ENCODE results near the gene RAPGEF4. TPM values are rescaled to one million over a fixed set of nuclear protein-coding genes. Genes with fewer than 3 reads are reported as not detected.

The RAPGEF4 gene
- total RNA-seq, 4 donors from 2014 or later, result 3.7 to 8.9 (median 5.2) TPM

DNA sequence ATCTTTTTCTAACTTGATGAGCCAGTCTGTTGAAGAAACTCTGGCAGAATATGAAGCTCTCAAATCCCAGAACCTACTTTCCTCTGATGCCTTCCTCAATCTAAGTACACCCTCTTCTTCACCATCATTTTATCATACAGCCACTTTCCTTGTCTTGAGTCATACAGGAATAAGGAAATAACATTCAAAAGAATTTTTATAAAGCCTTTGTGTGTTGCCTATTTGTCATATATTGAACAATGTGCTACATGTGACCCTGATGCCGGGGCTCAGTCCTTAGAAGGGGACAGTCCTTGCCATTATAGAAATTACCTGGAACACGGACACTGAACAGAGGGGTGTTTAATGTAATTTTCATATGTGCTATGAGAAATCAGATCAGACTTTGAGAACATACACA lies 27.4 kb downstream of the RAPGEF4 start:
- WGBS, result 82% methylated on average over 2 of the region's 2 CpGs
- no peaks in the 10 kb centered on the region for H3K4me1 ChIP-seq
- H3K27ac ChIP-seq (replicated peaks in 1 of 4), result no peak overlapping the region
- TF ChIP-seq POLR2A (IDR thresholded peaks at IDR 0.05; ENCODE audit: low read depth) (no peak), EP300 (IDR thresholded peaks at IDR 0.05) (no peak)
- TF ChIP-seq, protein P1, sequence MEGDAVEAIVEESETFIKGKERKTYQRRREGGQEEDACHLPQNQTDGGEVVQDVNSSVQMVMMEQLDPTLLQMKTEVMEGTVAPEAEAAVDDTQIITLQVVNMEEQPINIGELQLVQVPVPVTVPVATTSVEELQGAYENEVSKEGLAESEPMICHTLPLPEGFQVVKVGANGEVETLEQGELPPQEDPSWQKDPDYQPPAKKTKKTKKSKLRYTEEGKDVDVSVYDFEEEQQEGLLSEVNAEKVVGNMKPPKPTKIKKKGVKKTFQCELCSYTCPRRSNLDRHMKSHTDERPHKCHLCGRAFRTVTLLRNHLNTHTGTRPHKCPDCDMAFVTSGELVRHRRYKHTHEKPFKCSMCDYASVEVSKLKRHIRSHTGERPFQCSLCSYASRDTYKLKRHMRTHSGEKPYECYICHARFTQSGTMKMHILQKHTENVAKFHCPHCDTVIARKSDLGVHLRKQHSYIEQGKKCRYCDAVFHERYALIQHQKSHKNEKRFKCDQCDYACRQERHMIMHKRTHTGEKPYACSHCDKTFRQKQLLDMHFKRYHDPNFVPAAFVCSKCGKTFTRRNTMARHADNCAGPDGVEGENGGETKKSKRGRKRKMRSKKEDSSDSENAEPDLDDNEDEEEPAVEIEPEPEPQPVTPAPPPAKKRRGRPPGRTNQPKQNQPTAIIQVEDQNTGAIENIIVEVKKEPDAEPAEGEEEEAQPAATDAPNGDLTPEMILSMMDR (IDR thresholded peaks at IDR 0.05), result no peak
- intact Hi-C loops (cut with DNase I), result no loop called here
- no peak for DNase-seq (ENCODE audit: extremely low spot score)
- H3K36me3 ChIP-seq, result no peaks in the 10 kb centered on the region
- no peak overlapping the region for H3K4me3 ChIP-seq
- no peaks in the 10 kb centered on the region for H3K27me3 ChIP-seq
- peaks cover 0 to 28% (median 13%) of the 10 kb centered on the region in 4 donors for H3K9me3 ChIP-seq

DNA sequence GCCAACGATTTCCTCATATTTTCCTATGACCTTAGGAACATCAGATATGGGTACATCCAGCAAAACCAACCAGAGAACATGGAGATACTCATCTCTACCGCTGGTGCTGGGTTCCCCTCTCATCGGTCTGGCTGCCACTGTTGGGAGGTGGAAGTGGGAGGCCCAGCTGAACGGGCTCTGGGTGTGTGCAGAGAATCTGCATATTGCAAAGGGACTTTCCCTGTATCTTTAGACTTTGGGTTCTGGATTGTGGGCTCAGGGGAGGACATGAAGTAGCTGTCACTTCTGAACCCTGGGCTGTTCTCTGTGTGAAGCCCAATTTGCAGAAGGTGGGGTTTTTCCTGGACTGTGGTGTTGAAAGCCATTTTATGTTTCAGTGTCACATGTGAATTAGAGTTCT lies 30.0 kb downstream of the RAPGEF4 start:
- no peak overlapping the region for H3K4me3 ChIP-seq
- WGBS, result 70% methylated on average over 4 of the region's 4 CpGs
- H3K36me3 ChIP-seq, result no peaks in the 10 kb centered on the region
- TF ChIP-seq POLR2AphosphoS5 (IDR thresholded peaks at IDR 0.05), result no peak
- TF ChIP-seq EP300 (IDR thresholded peaks at IDR 0.05), result no peak
- TF ChIP-seq POLR2A (IDR thresholded peaks at IDR 0.05; ENCODE audit: low read depth), result no peak
- TF ChIP-seq, protein P1 (IDR thresholded peaks at IDR 0.05), result no peak
- no peaks in the 10 kb centered on the region for H3K27me3 ChIP-seq
- no peak for DNase-seq (ENCODE audit: extremely low spot score)
- H3K27ac ChIP-seq (replicated peaks in 1 of 4), result no peak overlapping the region
- peaks cover 0 to 21% (median 13%) of the 10 kb centered on the region in 4 donors for H3K9me3 ChIP-seq
- H3K4me1 ChIP-seq, result no peaks in the 10 kb centered on the region
- intact Hi-C loops (cut with DNase I), result no loop called here

DNA sequence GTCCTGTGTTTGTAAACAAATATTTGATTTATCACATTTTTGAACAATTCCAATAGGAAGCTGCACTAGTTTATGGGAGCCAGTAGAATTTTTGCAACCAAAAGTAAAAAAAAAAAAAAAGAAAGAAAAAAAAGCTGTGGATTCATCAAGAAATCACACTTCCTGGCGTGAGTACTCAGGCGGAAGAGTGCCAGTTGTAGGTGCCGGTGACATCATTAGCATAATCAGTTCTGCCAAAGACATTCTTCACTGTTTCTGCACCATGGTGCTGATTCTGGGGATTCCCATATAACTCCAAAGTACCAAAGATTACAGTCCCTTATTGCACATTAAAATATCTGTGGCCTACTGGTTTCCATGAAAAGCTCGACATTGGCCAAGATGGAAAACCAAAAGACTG lies 32.8 kb downstream of the RAPGEF4 start:
- no peak for TF ChIP-seq EP300 (IDR thresholded peaks at IDR 0.05)
- TF ChIP-seq, protein P1 (IDR thresholded peaks at IDR 0.05), result no peak
- TF ChIP-seq POLR2AphosphoS5 (IDR thresholded peaks at IDR 0.05), result no peak
- no peak for TF ChIP-seq POLR2A (IDR thresholded peaks at IDR 0.05; ENCODE audit: low read depth)
- H3K27me3 ChIP-seq, result no peaks in the 10 kb centered on the region
- no peaks in the 10 kb centered on the region for H3K4me1 ChIP-seq
- 95% methylated on average over 4 of the region's 4 CpGs for WGBS
- intact Hi-C loops (cut with DNase I), result no loop called here
- no peaks in the 10 kb centered on the region for H3K9me3 ChIP-seq
- H3K4me3 ChIP-seq, result no peak overlapping the region
- no peak overlapping the region for H3K27ac ChIP-seq (replicated peaks in 1 of 4)
- no peak for DNase-seq (ENCODE audit: extremely low spot score)
- no peaks in the 10 kb centered on the region for H3K36me3 ChIP-seq

DNA sequence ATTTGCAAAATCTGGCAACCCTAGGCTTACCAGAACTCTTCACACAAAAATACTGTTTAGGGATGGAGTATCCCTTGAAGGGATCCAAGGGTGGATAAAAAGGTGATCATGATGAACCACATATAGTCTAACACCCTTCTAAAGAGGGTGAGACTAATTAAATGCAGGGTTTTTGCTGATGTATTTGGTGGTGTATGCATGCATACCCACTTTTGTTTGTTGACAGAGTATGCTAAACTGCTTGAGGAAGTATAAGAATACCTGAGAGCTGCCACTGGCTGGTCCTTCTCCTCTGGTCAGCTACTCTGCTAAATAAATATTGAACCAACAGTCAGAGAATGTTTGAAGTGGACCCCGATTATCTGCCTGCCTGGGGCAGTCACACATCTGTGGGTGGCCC lies 34.2 kb downstream of the RAPGEF4 start:
- H3K36me3 ChIP-seq, result no peaks in the 10 kb centered on the region
- whole genome bisulfite sequencing, result 67% methylated on average over 1 of the region's 1 CpG
- TF ChIP-seq, protein P1 (IDR thresholded peaks at IDR 0.05), result no peak
- H3K9me3 ChIP-seq, result no peaks in the 10 kb centered on the region
- no peak overlapping the region for H3K4me3 ChIP-seq
- DNase-seq (ENCODE audit: extremely low spot score), result no peak
- no peaks in the 10 kb centered on the region for H3K27me3 ChIP-seq
- intact Hi-C loops (cut with DNase I), result no loop called here
- H3K4me1 ChIP-seq, result no peaks in the 10 kb centered on the region
- no peak overlapping the region for H3K27ac ChIP-seq (replicated peaks in 1 of 4)

DNA sequence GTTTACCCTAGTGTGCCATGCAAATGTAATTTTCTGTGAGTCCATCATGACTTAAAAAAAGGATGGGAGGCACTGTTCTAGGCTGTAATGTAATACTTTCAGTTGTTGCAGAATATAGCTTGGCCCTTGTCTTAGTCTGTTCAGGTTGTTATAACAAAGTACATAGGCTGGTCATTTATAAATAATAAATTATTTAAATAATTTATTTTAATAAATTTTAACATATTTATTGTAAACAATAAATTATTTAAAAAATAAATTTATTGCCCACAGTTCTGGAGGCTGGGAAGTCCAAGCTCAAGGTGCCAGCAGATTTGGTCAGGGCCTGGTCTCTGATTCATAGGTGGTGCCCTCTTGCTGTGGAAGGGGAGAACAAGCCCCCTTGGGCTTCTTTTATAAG lies 35.2 kb downstream of the RAPGEF4 start:
- no peaks in the 10 kb centered on the region for H3K9me3 ChIP-seq
- H3K4me3 ChIP-seq, result no peak overlapping the region
- no peaks in the 10 kb centered on the region for H3K27me3 ChIP-seq
- intact Hi-C loops (cut with DNase I), result no loop called here
- no peak overlapping the region for H3K27ac ChIP-seq (replicated peaks in 1 of 4)
- DNase-seq (ENCODE audit: extremely low spot score), result no peak
- TF ChIP-seq EP300 (IDR thresholded peaks at IDR 0.05), result no peak
- no peak for TF ChIP-seq POLR2AphosphoS5 (IDR thresholded peaks at IDR 0.05)
- TF ChIP-seq, protein P1 (IDR thresholded peaks at IDR 0.05), result no peak
- no peak for TF ChIP-seq POLR2A (IDR thresholded peaks at IDR 0.05; ENCODE audit: low read depth)
- H3K36me3 ChIP-seq, result no peaks in the 10 kb centered on the region
- H3K4me1 ChIP-seq, result no peaks in the 10 kb centered on the region

Data from esophagus muscularis mucosa (tissue), 4 donors.